ENCODE data around the gene TOE1. TPM values are rescaled to one million over a fixed set of nuclear protein-coding genes. Genes with fewer than 3 reads are reported as not detected.

TOE1 gene
- total RNA-seq, 1 experiment from 2014 or later: 31.2 TPM

- no peaks in the 10 kb centered on the region for H3K79me2 ChIP-seq (ENCODE audit: insufficient read depth, low read length)
- no peak overlapping the region for H2BK20ac ChIP-seq (ENCODE audit: low read depth, low read length, poor library complexity, severe bottlenecking)
- no peaks in the 10 kb centered on the region for H3K9me3 ChIP-seq (ENCODE audit: control insufficient read depth, low read depth, low read length)
- peaks cover 3 to 11% of the 10 kb centered on the region in 2 experiments; a peak in 4 of 5 replicates for H3K9me3 Mint-ChIP-seq
- peaks cover 29 to 32% of the 10 kb centered on the region in 2 experiments for H3K4me1 Mint-ChIP-seq
- no peak overlapping the region for H4K5ac ChIP-seq (ENCODE audit: insufficient read length, low read depth, low read length)
- no peak overlapping the region for H2BK15ac ChIP-seq (ENCODE audit: low read depth, low read length)
- H3K4me1 ChIP-seq (ENCODE audit: insufficient read depth, low read length): peaks cover 2% of the 10 kb centered on the region; the same call in 1 of the 2 replicates
- no peak for TF ChIP-seq CTCF (conservative IDR thresholded peaks at IDR 0.05)
- H3K9ac ChIP-seq (ENCODE audit: extremely low read depth, insufficient read length, low read length): no peak overlapping the region
- no peak overlapping the region for H4K91ac ChIP-seq (ENCODE audit: insufficient read length, low read depth, low read length)
- H3K23ac ChIP-seq (ENCODE audit: insufficient read length, low read depth, low read length): no peak overlapping the region
- no peak overlapping the region for H2BK5ac ChIP-seq (ENCODE audit: insufficient read length, low read length)
- H3T11ph ChIP-seq (ENCODE audit: low read length): no peak overlapping the region
- no peak overlapping the region for H3K4ac ChIP-seq (ENCODE audit: low read depth, low read length)
- H3K36me3 Mint-ChIP-seq (ENCODE audit: insufficient read depth in 1 of 3, low read depth in 3 of 3): peaks cover 3 to 11% (median 3%) of the 10 kb centered on the region in 3 experiments; a peak in 4 of 7 replicates
- no peak overlapping the region for H2AK5ac ChIP-seq (ENCODE audit: insufficient read length, low read length)
- H3K4me2 ChIP-seq (ENCODE audit: insufficient read depth, insufficient read length, low read length): no peak overlapping the region
- DNase-seq: no peak
- peak overlapping the region; percentile 27 to 67; a peak in 4 of 5 replicates for H3K4me3 Mint-ChIP-seq
- no peaks in the 10 kb centered on the region for H4K20me1 ChIP-seq (ENCODE audit: control insufficient read depth, insufficient read depth, insufficient read length)
- peak overlapping the region; percentile 21 for H3K18ac ChIP-seq (ENCODE audit: insufficient read length, low read depth, low read length)
- no peaks in the 10 kb centered on the region for H3K23me2 ChIP-seq (ENCODE audit: insufficient read length, low read depth, low read length, poor library complexity, severe bottlenecking)
- H2BK12ac ChIP-seq (ENCODE audit: insufficient read length, low read depth, low read length): no peak overlapping the region
- H3K56ac ChIP-seq (ENCODE audit: insufficient read length, low read depth, low read length): no peak overlapping the region
- H2AFZ ChIP-seq (ENCODE audit: low read length): no peak overlapping the region
- H4K8ac ChIP-seq (replicated peaks; ENCODE audit: insufficient read length, low read depth, low read length): no peak overlapping the region
- no peaks in the 10 kb centered on the region for H3K79me1 ChIP-seq (ENCODE audit: insufficient read depth, low read depth, low read length, poor library complexity, severe bottlenecking)
- peak overlapping the region; percentile 60 for H3K27ac ChIP-seq (ENCODE audit: insufficient read length, low read depth, low read length)
- no CpG with 5 or more reads among the region's 5 CpGs for WGBS (ENCODE audit: extremely low coverage, insufficient read length, low lambda C conversion rate)
- no peak overlapping the region for H2BK120ac ChIP-seq (ENCODE audit: low read depth, low read length, poor library complexity, severe bottlenecking)
- no peak overlapping the region; the same call in 1 of the 2 replicates for H3K14ac ChIP-seq (ENCODE audit: insufficient read depth, low read length)
- no peaks in the 10 kb centered on the region for H3K27me3 Mint-ChIP-seq (ENCODE audit: low read depth)
- H3K27me3 ChIP-seq (ENCODE audit: insufficient read depth, low read length): no peaks in the 10 kb centered on the region
- H3K27ac Mint-ChIP-seq: peak overlapping the region; percentile 90 to 98 (median 98)
Measured at GRCh38 chr1:45321444-45321843, 18.5 kb upstream of the TOE1 start.
